Neural progenitor cell (in vitro differentiated cells): ENCODE data around the gene SPEF2.

Experiments used
- CTCF ChIP-seq: fragments of 200-600 bp; sonication (generic); IDR thresholded peaks from 2 replicates; pipeline ENCODE4 v1.5.1; 2017; ENCODE audit warnings: antibody characterized with exemption, mild to moderate bottlenecking
- EZH2 ChIP-seq: fragments of 200-600 bp; sonication (generic); IDR thresholded peaks from 2 replicates; pipeline ENCODE4 v1.6.1; 2017; ENCODE audit warnings: antibody characterized with exemption, mild to moderate bottlenecking, moderate library complexity
- EZH2phosphoT487 ChIP-seq: fragments of 200-600 bp; sonication (generic); IDR thresholded peaks from 2 replicates; pipeline ENCODE4 v1.6.1; 2017; ENCODE audit warnings: antibody characterized with exemption

- no peak for TF ChIP-seq CTCF
- no peak for TF ChIP-seq EZH2
- no peak for TF ChIP-seq EZH2phosphoT487
These were observed 8.5 kb upstream of the SPEF2 start for GRCh38 chr5:35608881-35609779.
